ENCODE measurements around the gene SLC22A5. TPM values are rescaled to one million over a fixed set of nuclear protein-coding genes. Genes with fewer than 3 reads are reported as not detected.

SLC22A5 gene
- total and polyA plus RNA-seq, 12 donors: 10.3 to 36.8 (median 13.8) TPM

- Histone ChIP-seq H3K4me3 (no peak overlapping the region), H3K36me3 (peaks cover 0 to 64% (median 7%) of the 10 kb centered on the region in 9 donors), H3K4me1 (no peaks in the 10 kb centered on the region), H3K27me3 (no peaks in the 10 kb centered on the region), H3K27ac (no peak overlapping the region), H3K9me3 (no peaks in the 10 kb centered on the region)
- TF ChIP-seq, protein P1, sequence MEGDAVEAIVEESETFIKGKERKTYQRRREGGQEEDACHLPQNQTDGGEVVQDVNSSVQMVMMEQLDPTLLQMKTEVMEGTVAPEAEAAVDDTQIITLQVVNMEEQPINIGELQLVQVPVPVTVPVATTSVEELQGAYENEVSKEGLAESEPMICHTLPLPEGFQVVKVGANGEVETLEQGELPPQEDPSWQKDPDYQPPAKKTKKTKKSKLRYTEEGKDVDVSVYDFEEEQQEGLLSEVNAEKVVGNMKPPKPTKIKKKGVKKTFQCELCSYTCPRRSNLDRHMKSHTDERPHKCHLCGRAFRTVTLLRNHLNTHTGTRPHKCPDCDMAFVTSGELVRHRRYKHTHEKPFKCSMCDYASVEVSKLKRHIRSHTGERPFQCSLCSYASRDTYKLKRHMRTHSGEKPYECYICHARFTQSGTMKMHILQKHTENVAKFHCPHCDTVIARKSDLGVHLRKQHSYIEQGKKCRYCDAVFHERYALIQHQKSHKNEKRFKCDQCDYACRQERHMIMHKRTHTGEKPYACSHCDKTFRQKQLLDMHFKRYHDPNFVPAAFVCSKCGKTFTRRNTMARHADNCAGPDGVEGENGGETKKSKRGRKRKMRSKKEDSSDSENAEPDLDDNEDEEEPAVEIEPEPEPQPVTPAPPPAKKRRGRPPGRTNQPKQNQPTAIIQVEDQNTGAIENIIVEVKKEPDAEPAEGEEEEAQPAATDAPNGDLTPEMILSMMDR (IDR thresholded peaks at IDR 0.05): no peak
- ATAC-seq (no peak), DNase-seq (no peak)
- intact Hi-C loops (cut with DNase I): no loop called here
Observed at GRCh38 chr5:132335402-132335801, 34.1 kb upstream of the SLC22A5 start.

GRCh38 chr5:132339502-132339901 is 30.0 kb upstream of the SLC22A5 start:
- TF ChIP-seq, protein P1 (IDR thresholded peaks at IDR 0.05): no peak
- H3K4me1 ChIP-seq: peaks cover 0 to 17% (median 4%) of the 10 kb centered on the region in 9 donors
- no peaks in the 10 kb centered on the region for H3K9me3 ChIP-seq
- intact Hi-C loops (cut with DNase I): no loop called here
- H3K27me3 ChIP-seq: no peaks in the 10 kb centered on the region
- peaks cover 0 to 49% (median 0%) of the 10 kb centered on the region in 9 donors for H3K36me3 ChIP-seq
- H3K4me3 ChIP-seq: no peak overlapping the region
- no peak overlapping the region for H3K27ac ChIP-seq
- no peak for DNase-seq
- ATAC-seq: no peak

GRCh38 chr5:132342291-132343180 is 27.0 kb upstream of the SLC22A5 start:
- ATAC-seq: peak in 4 of 8 donors; percentile 21 to 74 (median 59)
- Histone ChIP-seq H3K4me3 (no peak overlapping the region), H3K27ac (peak overlapping the region in 1 of 10 donors; percentile 34), H3K4me1 (peaks cover 0 to 17% (median 4%) of the 10 kb centered on the region in 9 donors), H3K36me3 (peaks cover 0 to 28% (median 0%) of the 10 kb centered on the region in 9 donors), H3K9me3 (peaks cover 0 to 7% (median 0%) of the 10 kb centered on the region in 11 donors), H3K27me3 (no peaks in the 10 kb centered on the region)
- WGBS, 2 donors: 58 to 78% methylated on average over 5 of the region's 5 CpGs
- intact Hi-C loops (cut with DNase I): no loop called here
- TF ChIP-seq, protein P1 (IDR thresholded peaks at IDR 0.05): no peak
- no peak for DNase-seq

DNA sequence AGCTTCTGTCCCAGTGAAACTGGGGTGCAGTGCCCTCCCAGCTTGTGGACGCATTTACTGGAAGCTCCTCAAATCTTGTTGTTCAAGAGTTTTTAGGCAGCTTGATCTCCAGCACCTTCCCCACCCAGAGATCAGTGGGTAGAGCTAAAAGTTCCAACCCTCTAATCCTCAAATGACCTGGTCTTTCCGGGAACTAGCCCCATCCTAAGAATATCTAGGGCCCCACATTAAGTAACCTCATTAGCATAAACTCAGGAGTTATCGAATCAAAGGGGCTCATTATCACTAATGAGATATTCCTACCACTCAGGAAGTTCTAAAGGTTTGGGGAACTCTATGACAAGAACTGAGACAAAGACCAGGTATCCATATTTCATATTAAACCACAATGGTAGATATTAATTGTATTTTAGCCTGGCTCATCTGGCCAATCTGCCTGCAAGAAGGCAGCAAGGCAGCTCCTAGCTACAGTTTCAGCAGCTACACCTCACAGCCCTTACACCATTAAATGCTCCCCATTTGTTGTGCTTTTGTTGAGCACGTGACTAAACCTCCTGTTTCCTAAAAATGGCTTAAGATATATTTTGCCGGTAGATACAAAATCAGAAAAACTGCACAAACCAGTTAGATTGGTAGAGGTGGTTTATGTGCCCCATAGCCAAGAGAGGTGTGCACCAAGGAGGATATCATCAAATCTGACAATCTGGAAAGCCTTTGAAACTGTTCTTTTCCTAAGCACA is 24.6 kb upstream of the SLC22A5 start:
- ATAC-seq: peak in 2 of 8 donors; percentile 50 to 89
- no peak for DNase-seq

More for the DNA sequence above, 24.6 kb upstream of the SLC22A5 start:
- H3K4me1 ChIP-seq: peaks cover 0 to 17% (median 4%) of the 10 kb centered on the region in 9 donors
- H3K36me3 ChIP-seq: peaks cover 0 to 33% (median 0%) of the 10 kb centered on the region in 9 donors
- H3K27me3 ChIP-seq: no peaks in the 10 kb centered on the region
- intact Hi-C loops (cut with DNase I): no loop called here
- TF ChIP-seq, protein P1 (IDR thresholded peaks at IDR 0.05): no peak
- WGBS, 2 donors: 68 to 69% methylated on average over 5 of the region's 5 CpGs
- H3K27ac ChIP-seq: peak overlapping the region in 1 of 10 donors; percentile 28
- H3K9me3 ChIP-seq: peaks cover 0 to 28% (median 0%) of the 10 kb centered on the region in 11 donors
- H3K4me3 ChIP-seq: no peak overlapping the region

Measured in heart right ventricle (tissue), 16 donors.